ENCODE measurements around the gene KCNE3. TPM values are rescaled to one million over a fixed set of nuclear protein-coding genes. Genes with fewer than 3 reads are reported as not detected.

The KCNE3 gene
- total and polyA plus RNA-seq, 8 donors = 3.6 to 35.1 (median 10.6) TPM

DNA sequence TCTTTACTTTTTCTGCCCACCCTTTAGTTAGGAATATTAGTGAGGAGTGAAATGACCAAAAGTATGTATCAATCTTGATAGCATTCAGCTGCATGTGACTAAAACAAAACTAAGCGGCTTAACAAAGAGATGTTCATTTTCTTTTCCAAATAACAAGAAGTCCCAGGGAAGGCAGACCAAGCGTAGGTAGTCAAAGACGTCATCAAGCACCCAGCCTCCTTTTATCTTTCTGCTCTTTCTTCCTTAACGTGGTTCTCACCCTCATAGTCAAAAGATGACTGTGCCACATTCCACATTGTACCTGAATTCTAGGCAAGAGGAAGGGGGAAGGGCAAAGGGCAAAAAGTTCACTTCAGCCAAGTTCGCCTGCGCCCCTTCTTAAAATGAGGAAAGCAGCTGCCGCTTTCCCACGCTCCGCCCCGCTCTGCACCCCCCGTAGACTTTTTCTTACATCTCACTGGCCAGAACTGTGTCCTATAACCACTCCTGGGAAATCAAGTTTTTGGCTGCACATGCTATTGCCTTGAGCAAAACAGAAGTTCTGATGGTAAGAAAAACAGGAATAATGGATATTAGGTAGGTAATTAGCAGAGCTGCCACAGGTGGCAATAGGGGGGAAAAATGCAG is 54.5 kb downstream of the KCNE3 start:
- peak in 1 of 2 donors; percentile 18 for DNase-seq
- TF ChIP-seq POLR2A (IDR thresholded peaks at IDR 0.05) (no peak), EP300 (IDR thresholded peaks at IDR 0.05) (no peak), POLR2AphosphoS5 (IDR thresholded peaks at IDR 0.05) (no peak)
- TF ChIP-seq, protein P1, sequence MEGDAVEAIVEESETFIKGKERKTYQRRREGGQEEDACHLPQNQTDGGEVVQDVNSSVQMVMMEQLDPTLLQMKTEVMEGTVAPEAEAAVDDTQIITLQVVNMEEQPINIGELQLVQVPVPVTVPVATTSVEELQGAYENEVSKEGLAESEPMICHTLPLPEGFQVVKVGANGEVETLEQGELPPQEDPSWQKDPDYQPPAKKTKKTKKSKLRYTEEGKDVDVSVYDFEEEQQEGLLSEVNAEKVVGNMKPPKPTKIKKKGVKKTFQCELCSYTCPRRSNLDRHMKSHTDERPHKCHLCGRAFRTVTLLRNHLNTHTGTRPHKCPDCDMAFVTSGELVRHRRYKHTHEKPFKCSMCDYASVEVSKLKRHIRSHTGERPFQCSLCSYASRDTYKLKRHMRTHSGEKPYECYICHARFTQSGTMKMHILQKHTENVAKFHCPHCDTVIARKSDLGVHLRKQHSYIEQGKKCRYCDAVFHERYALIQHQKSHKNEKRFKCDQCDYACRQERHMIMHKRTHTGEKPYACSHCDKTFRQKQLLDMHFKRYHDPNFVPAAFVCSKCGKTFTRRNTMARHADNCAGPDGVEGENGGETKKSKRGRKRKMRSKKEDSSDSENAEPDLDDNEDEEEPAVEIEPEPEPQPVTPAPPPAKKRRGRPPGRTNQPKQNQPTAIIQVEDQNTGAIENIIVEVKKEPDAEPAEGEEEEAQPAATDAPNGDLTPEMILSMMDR (IDR thresholded peaks at IDR 0.05) = no peak
- Histone ChIP-seq H3K4me1 (peaks cover 0 to 12% (median 6%) of the 10 kb centered on the region in 4 donors), H3K27ac (no peak overlapping the region), H3K36me3 (no peaks in the 10 kb centered on the region), H3K4me3 (no peak overlapping the region), H3K9me3 (no peaks in the 10 kb centered on the region), H3K27me3 (peaks cover 0 to 9% (median 0%) of the 10 kb centered on the region in 3 donors)
- 56 to 71% (median 60%) methylated on average over 11 of the region's 11 CpGs for WGBS, 5 donors
- intact Hi-C loops (cut with DNase I; ENCODE audit: low total_unique reads) = no loop called here

DNA sequence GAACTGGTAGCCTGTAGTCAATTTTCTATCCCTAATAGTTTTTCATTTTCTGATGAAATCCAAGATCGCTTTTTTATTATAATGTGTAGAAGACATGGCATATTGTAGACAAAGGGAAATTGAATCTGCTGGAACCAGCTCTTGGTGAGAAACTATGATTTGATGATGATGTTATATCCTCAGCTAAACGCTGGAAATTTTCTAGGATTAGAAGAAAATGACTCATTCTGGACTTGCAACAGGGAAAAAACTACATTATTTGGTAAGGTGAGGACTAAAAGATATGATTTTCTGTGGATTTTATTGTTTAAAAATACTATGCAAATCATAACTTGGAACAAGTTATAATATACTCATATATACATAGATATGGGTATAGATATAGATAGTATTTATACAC is 55.0 kb downstream of the KCNE3 start:
- TF ChIP-seq POLR2AphosphoS5 (IDR thresholded peaks at IDR 0.05) (no peak), EP300 (IDR thresholded peaks at IDR 0.05) (no peak), POLR2A (IDR thresholded peaks at IDR 0.05) (no peak)
- TF ChIP-seq, protein P1 (IDR thresholded peaks at IDR 0.05) = no peak
- no peak overlapping the region for H3K4me3 ChIP-seq
- H3K27ac ChIP-seq = no peak overlapping the region
- intact Hi-C loops (cut with DNase I; ENCODE audit: low total_unique reads) = no loop called here
- H3K27me3 ChIP-seq = peaks cover 0 to 9% (median 0%) of the 10 kb centered on the region in 3 donors
- H3K36me3 ChIP-seq = no peaks in the 10 kb centered on the region
- 64 to 73% (median 70%) methylated on average over 2 of the region's 2 CpGs for WGBS, 5 donors
- no peak for DNase-seq
- H3K9me3 ChIP-seq = no peaks in the 10 kb centered on the region
- H3K4me1 ChIP-seq = peaks cover 0 to 6% (median 4%) of the 10 kb centered on the region in 4 donors

DNA sequence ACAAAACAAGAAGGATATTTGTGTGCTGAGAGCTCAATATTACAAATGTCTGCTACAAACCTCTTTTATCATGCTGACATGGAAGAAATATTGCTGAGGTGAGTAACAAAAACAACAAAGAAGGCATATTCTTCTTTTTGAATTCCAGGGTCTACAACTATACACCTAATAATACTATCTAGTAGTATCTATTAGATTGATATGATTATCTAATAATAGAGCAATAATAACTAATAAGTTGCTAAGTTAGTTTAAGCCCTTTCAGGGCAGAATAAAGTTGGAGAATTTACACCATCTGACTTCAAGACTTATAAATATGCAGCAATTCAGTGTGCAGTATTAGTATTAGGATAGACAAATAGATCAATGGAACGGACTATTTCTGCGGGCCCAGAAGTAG is 57.7 kb downstream of the KCNE3 start:
- TF ChIP-seq, protein P1 (IDR thresholded peaks at IDR 0.05) = no peak
- TF ChIP-seq POLR2A (IDR thresholded peaks at IDR 0.05) (no peak), POLR2AphosphoS5 (IDR thresholded peaks at IDR 0.05) (no peak), EP300 (IDR thresholded peaks at IDR 0.05) (no peak)
- Histone ChIP-seq H3K27me3 (peaks cover 0 to 9% (median 0%) of the 10 kb centered on the region in 3 donors), H3K4me3 (no peak overlapping the region), H3K9me3 (no peaks in the 10 kb centered on the region), H3K27ac (no peak overlapping the region), H3K4me1 (no peaks in the 10 kb centered on the region), H3K36me3 (no peaks in the 10 kb centered on the region)
- DNase-seq = no peak
- intact Hi-C loops (cut with DNase I; ENCODE audit: low total_unique reads) = no loop called here
- 95 to 100% (median 97%) methylated on average over 2 of the region's 2 CpGs for WGBS, 5 donors

Small RNA genes within 50 kb of the gene (small RNA-seq; reads per million reads assigned to genes)
- 0 reads per million in 4 donors for gene CYCSP27

Other genes starting within 250 kb of the KCNE3 start
- gene P4HA3, start 155.9 kb downstream of the KCNE3 start, total RNA-seq = under 1 TPM in 2 of 5 donors, not detected in 3; 0.55 to 0.87 TPM
- 1 to 10 TPM in 1 of 3 donors, under 1 TPM in 1, not detected in 1; 0.28 to 2.6 TPM for gene P4HA3, start 155.9 kb downstream of the KCNE3 start, polyA plus RNA-seq
- gene PGM2L1, start 69.1 kb downstream of the KCNE3 start, total RNA-seq = 10 to 100 TPM in 1 of 5 donors, 1 to 10 TPM in 3, under 1 TPM in 1; under 0.01 to 12.5 (median 4.1) TPM
- 1 to 10 TPM in 1 of 3 donors, under 1 TPM in 2; 0.46 to 2.3 (median 0.70) TPM for gene PGM2L1, start 69.1 kb downstream of the KCNE3 start, polyA plus RNA-seq
- 10 to 100 TPM in 2 of 5 donors, 1 to 10 TPM in 1, under 1 TPM in 1, not detected in 1; 0.45 to 32.0 (median 10.9) TPM for gene LIPT2, start 26.2 kb upstream of the KCNE3 start, total RNA-seq
- gene LIPT2, start 26.2 kb upstream of the KCNE3 start, polyA plus RNA-seq = 1 to 10 TPM; 1.6 to 3.1 (median 1.8) TPM
- gene POLD3, start 125.0 kb upstream of the KCNE3 start, total RNA-seq = 10 to 100 TPM in 4 of 5 donors, 1 to 10 TPM in 1; 4.7 to 85.7 (median 22.9) TPM
- gene POLD3, start 125.0 kb upstream of the KCNE3 start, polyA plus RNA-seq = 10 to 100 TPM in 1 of 3 donors, 1 to 10 TPM in 2; 7.0 to 10.8 (median 7.5) TPM